HFFc6 (cell line): ENCODE results near the gene CDK5R1. TPM values are rescaled to one million over a fixed set of nuclear protein-coding genes. Genes with fewer than 3 reads are reported as not detected.

ENCODE experiments used
- DNase-seq: peaks from one replicate; pipeline ENCODE4 v3.0.0-alpha.2; 2018
- H3K27ac Mint-ChIP-seq: 2 replicates; pipeline ENCODE4 v1.8.0; 2020; ENCODE audit warnings: mild to moderate bottlenecking, mixed read lengths
- H3K27me3 Mint-ChIP-seq: 2 replicates; pipeline ENCODE4 v1.8.0; 2021; ENCODE audit warnings: mild to moderate bottlenecking, moderate library complexity, mixed read lengths; ENCODE audit not compliant: insufficient read depth
- H3K36me3 Mint-ChIP-seq: 2 replicates; pipeline ENCODE4 v1.8.0; 2021; ENCODE audit warnings: low read depth, mixed read lengths
- H3K4me1 Mint-ChIP-seq: 2 replicates; pipeline ENCODE4 v1.8.0; 2020; ENCODE audit warnings: low read depth, mixed read lengths
- H3K4me3 Mint-ChIP-seq: 2 replicates; pipeline ENCODE4 v1.8.0; 2020; ENCODE audit warnings: mild to moderate bottlenecking, moderate library complexity, mixed read lengths
- H3K9me3 Mint-ChIP-seq: 2 replicates; pipeline ENCODE4 v1.8.0; 2020; ENCODE audit warnings: mild to moderate bottlenecking, mixed read lengths
- CTCF ChIP-seq: fragments of 200-600 bp; sonication (generic); IDR thresholded peaks from 2 replicates; pipeline ENCODE4 v1.5.0; 2021; ENCODE audit warnings: antibody characterized with exemption, mild to moderate bottlenecking
- total RNA-seq, 6 experiments: library from RNA; stranded (reverse); fragmentation: NEBNext Ultra II Directional; extraction: Animal tissue kit (Norgen Biotek cat#: 25700); gene quantifications; 2 replicates in 1 of 6; 3 replicates in 5 of 6; pipeline ENCODE4 v1.2.3, GENCODE V29; 2021

Gene CDK5R1
- total RNA-seq, 6 experiments from 2014 or later, result 1.00 to 1.9 (median 1.3) TPM

GRCh38 chr17:32497431-32498205, 10.8 kb downstream of the CDK5R1 start:
- Mint-ChIP-seq H3K4me1 (peaks cover 37% of the 10 kb centered on the region), H3K4me3 (no peak overlapping the region)

GRCh38 chr17:32498391-32498790, 11.6 kb downstream of the CDK5R1 start:
- Mint-ChIP-seq H3K4me1 (peaks cover 39% of the 10 kb centered on the region), H3K27me3 (0 out of 2 replicates have a peak, but pooled peaks cover 2% of the 10 kb centered on the region), H3K4me3 (no peak overlapping the region), H3K36me3 (no peaks in the 10 kb centered on the region), H3K27ac (no peak overlapping the region; the same call in 1 of the 2 replicates), H3K9me3 (no peaks in the 10 kb centered on the region)
- no peak for DNase-seq
- no peak for TF ChIP-seq CTCF

More at GRCh38 chr17:32497431-32498205, 10.8 kb downstream of the CDK5R1 start:
- no peaks in the 10 kb centered on the region for H3K36me3 Mint-ChIP-seq
- H3K9me3 Mint-ChIP-seq, result no peaks in the 10 kb centered on the region
- peak overlapping the region; percentile 93 for H3K27ac Mint-ChIP-seq
- 0 out of 2 replicates have a peak, but pooled peaks cover 2% of the 10 kb centered on the region for H3K27me3 Mint-ChIP-seq
- peak; percentile 28; the same call in 1 of the 2 replicates for TF ChIP-seq CTCF
- DNase-seq, result peak; percentile 20

GRCh38 chr17:32502013-32502412, 15.2 kb downstream of the CDK5R1 start:
- peaks cover 2% of the 10 kb centered on the region; the same call in 1 of the 2 replicates for H3K27me3 Mint-ChIP-seq
- TF ChIP-seq CTCF, result no peak
- H3K27ac Mint-ChIP-seq, result no peak overlapping the region
- no peak overlapping the region for H3K4me3 Mint-ChIP-seq
- H3K9me3 Mint-ChIP-seq, result no peaks in the 10 kb centered on the region
- no peak for DNase-seq
- H3K4me1 Mint-ChIP-seq, result peaks cover 51% of the 10 kb centered on the region
- no peaks in the 10 kb centered on the region for H3K36me3 Mint-ChIP-seq

GRCh38 chr17:32502710-32503109, 15.9 kb downstream of the CDK5R1 start:
- Mint-ChIP-seq H3K27ac (no peak overlapping the region), H3K27me3 (peaks cover 2% of the 10 kb centered on the region; the same call in 1 of the 2 replicates), H3K4me3 (0 out of 2 replicates have a peak overlapping the region, but pooled peaks have one; percentile 13), H3K9me3 (no peaks in the 10 kb centered on the region), H3K36me3 (no peaks in the 10 kb centered on the region), H3K4me1 (peaks cover 44% of the 10 kb centered on the region)
- TF ChIP-seq CTCF, result no peak
- DNase-seq, result no peak

- DNase-seq, result peak; percentile 20
- H3K27ac Mint-ChIP-seq, result peak overlapping the region; percentile 61
Observed at GRCh38 chr17:32503251-32504165, 16.7 kb downstream of the CDK5R1 start.

More at GRCh38 chr17:32503251-32504165, 16.7 kb downstream of the CDK5R1 start:
- H3K27me3 Mint-ChIP-seq, result peaks cover 2% of the 10 kb centered on the region; the same call in 1 of the 2 replicates
- no peaks in the 10 kb centered on the region for H3K36me3 Mint-ChIP-seq
- TF ChIP-seq CTCF, result no peak
- peaks cover 40% of the 10 kb centered on the region for H3K4me1 Mint-ChIP-seq
- H3K4me3 Mint-ChIP-seq, result peak overlapping the region; percentile 13
- no peaks in the 10 kb centered on the region for H3K9me3 Mint-ChIP-seq
